Activated naive CD8-positive, alpha-beta T cell (primary cell): Measurements from ENCODE around the gene BABAM2.

Experiments used
- H3K27ac Mint-ChIP-seq: one replicate; pipeline ENCODE4 v1.8.0; 2021; ENCODE audit warnings: mixed read lengths
- H3K27me3 Mint-ChIP-seq: one replicate; pipeline ENCODE4 v1.8.0; 2021; ENCODE audit warnings: mixed read lengths
- H3K36me3 Mint-ChIP-seq: one replicate; pipeline ENCODE4 v1.8.0; 2021; ENCODE audit warnings: mixed read lengths
- H3K4me1 Mint-ChIP-seq: one replicate; pipeline ENCODE4 v1.8.0; 2021; ENCODE audit warnings: low read depth, mixed read lengths
- H3K4me3 Mint-ChIP-seq: one replicate; pipeline ENCODE4 v1.8.0; 2021; ENCODE audit warnings: mild to moderate bottlenecking, mixed read lengths
- H3K9me3 Mint-ChIP-seq: one replicate; pipeline ENCODE4 v1.8.0; 2021; ENCODE audit warnings: low read depth, mixed read lengths

Gene BABAM2

GRCh38 chr2:27914041-27914804, 23.7 kb downstream of the BABAM2 start:
- no peak overlapping the region for H3K4me3 Mint-ChIP-seq
- H3K4me1 Mint-ChIP-seq: peaks cover 15% of the 10 kb centered on the region
- H3K27ac Mint-ChIP-seq: peak overlapping the region; percentile 50
- H3K27me3 Mint-ChIP-seq: no peaks in the 10 kb centered on the region
- H3K9me3 Mint-ChIP-seq: no peaks in the 10 kb centered on the region
- H3K36me3 Mint-ChIP-seq: peaks cover 19% of the 10 kb centered on the region

DNA sequence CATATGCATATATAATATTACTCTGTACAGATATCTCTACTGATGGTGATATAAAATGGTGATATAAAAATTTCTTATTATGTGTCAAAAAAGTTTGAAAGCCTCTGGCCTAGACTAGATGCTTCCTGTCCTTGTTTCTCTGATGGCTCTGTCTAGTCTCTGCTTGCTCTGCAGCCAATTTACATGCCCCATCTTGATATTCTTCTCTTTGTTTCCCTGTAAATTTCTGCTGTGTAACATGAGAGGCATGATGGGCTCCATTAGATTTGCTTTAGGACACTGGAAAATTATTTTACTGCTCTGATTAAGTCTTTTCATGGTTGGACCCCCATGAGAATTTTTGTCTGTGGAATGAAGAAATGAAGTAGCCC, 24.3 kb downstream of the BABAM2 start:
- Mint-ChIP-seq H3K9me3 (no peaks in the 10 kb centered on the region), H3K27me3 (no peaks in the 10 kb centered on the region), H3K4me3 (no peak overlapping the region), H3K27ac (no peak overlapping the region), H3K4me1 (peaks cover 16% of the 10 kb centered on the region), H3K36me3 (peaks cover 14% of the 10 kb centered on the region)

DNA sequence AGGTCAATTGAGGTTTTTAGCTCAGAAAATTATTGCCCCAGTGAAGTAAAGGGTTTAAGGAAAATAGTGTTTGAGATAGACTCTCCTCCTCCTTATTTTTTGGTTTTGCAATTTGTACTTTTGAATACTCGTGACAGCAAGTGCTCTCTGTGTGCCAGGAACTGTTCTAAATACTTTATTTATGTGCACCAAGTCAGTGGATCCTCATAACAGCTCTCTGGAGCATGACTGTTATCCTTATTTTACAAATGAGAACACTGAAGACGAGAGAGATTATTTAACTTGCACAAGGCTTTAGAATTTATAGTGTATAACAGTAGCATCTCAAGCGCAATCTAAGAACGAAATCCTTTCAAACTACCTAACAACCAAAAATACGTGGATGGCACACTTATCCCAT, 24.7 kb downstream of the BABAM2 start:
- no peak overlapping the region for H3K4me3 Mint-ChIP-seq

DNA sequence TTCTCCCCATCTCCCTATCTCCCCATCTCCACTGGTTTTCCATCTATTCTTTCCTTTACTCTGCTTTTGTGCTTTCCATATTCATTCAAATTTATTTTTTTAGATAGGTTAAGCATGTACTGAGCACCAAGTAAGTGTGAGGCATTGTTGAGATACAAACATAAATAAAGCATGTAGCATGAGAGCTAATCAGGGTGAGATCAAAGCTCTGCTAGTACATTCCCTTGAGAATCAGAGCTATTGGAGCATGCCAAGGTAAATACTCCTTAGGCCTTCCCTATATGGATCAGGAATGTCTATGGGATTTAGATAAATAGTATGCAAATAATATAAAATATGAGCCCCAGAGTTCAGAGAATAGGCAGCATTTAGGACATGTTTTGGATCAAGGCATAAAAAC, 25.3 kb downstream of the BABAM2 start:
- Mint-ChIP-seq H3K4me1 (peaks cover 26% of the 10 kb centered on the region), H3K36me3 (peaks cover 14% of the 10 kb centered on the region), H3K9me3 (no peaks in the 10 kb centered on the region), H3K27me3 (no peaks in the 10 kb centered on the region), H3K4me3 (no peak overlapping the region), H3K27ac (no peak overlapping the region)

More for the DNA sequence above, 24.7 kb downstream of the BABAM2 start:
- H3K36me3 Mint-ChIP-seq: peaks cover 14% of the 10 kb centered on the region
- H3K27ac Mint-ChIP-seq: no peak overlapping the region
- no peaks in the 10 kb centered on the region for H3K27me3 Mint-ChIP-seq
- peaks cover 20% of the 10 kb centered on the region for H3K4me1 Mint-ChIP-seq
- no peaks in the 10 kb centered on the region for H3K9me3 Mint-ChIP-seq

DNA sequence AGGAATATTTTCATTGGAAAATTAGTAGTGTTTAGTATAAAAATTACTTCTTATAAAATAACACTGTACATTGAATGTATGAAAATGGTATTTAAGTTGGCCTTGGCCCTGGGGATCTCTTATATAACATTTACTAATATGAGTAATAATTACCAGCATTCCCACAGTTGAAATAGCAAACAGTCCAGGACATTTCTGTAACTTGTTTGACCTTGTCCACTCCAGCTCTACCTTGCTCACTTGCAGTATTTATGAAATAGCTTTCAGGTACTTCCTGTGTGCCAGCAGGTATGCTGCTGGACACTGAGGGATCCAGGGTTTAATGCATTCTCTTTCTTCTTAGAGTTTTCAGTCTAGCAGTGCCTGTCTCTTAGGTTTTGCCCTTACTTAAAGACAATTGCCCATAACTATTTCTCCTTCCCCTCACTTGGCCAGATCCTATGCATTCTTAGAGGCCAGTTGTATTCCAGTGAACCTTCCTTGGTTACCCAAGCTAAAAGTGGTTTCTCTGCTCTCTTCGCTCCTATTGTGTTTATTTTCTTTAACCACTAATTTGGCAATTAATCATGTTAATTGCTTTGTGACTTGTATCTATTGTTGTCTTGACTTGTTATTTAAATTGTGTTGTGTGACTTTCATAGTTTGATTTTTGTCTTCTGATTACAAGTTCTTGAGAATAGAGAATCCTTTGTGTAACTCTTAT, 25.9 kb downstream of the BABAM2 start:
- Mint-ChIP-seq H3K4me3 (no peak overlapping the region), H3K9me3 (no peaks in the 10 kb centered on the region), H3K36me3 (peaks cover 13% of the 10 kb centered on the region), H3K4me1 (peaks cover 24% of the 10 kb centered on the region), H3K27ac (no peak overlapping the region), H3K27me3 (no peaks in the 10 kb centered on the region)

- Mint-ChIP-seq H3K36me3 (peaks cover 3% of the 10 kb centered on the region), H3K4me1 (peaks cover 20% of the 10 kb centered on the region), H3K4me3 (peak overlapping the region; percentile 8), H3K9me3 (no peaks in the 10 kb centered on the region), H3K27me3 (no peaks in the 10 kb centered on the region), H3K27ac (peak overlapping the region; percentile 62)
Observed at GRCh38 chr2:27920148-27920885, 29.8 kb downstream of the BABAM2 start.

GRCh38 chr2:27921424-27921823, 30.9 kb downstream of the BABAM2 start:
- Mint-ChIP-seq H3K9me3 (no peaks in the 10 kb centered on the region), H3K4me1 (peaks cover 24% of the 10 kb centered on the region), H3K27me3 (no peaks in the 10 kb centered on the region), H3K27ac (no peak overlapping the region), H3K4me3 (no peak overlapping the region), H3K36me3 (peaks cover 8% of the 10 kb centered on the region)

DNA sequence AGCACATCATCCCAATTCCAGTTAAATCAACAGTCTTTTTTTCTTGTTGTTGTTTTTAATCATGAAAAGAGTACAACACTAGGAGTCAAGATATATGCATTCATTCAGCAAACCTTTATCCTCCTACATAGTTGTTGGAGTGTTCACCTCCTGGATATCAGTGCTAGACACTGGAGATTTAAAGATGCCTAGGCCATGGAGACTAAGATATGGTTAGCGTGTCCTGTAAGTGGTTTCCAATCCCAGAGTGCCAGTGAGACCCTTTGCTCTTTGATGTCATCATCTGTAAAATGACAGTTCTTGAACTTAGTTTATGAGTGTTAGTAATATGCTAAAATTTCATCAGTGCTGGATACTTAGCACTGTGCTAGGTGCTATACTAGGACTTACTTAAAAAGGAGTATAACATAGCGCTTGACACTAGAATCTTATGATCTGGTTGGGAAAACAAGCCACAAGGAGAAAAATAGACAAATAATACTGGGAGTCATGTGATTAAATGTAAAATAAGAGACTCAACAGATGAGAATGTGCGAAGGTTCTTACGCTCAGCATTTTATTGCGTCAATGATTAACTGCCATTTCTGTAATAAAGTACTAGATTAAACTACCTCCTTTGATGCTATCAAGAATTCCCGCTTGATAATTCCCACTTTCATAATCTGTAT, 31.5 kb downstream of the BABAM2 start:
- Mint-ChIP-seq H3K27ac (no peak overlapping the region), H3K27me3 (no peaks in the 10 kb centered on the region), H3K4me3 (no peak overlapping the region), H3K9me3 (no peaks in the 10 kb centered on the region), H3K4me1 (peaks cover 25% of the 10 kb centered on the region), H3K36me3 (peaks cover 9% of the 10 kb centered on the region)

DNA sequence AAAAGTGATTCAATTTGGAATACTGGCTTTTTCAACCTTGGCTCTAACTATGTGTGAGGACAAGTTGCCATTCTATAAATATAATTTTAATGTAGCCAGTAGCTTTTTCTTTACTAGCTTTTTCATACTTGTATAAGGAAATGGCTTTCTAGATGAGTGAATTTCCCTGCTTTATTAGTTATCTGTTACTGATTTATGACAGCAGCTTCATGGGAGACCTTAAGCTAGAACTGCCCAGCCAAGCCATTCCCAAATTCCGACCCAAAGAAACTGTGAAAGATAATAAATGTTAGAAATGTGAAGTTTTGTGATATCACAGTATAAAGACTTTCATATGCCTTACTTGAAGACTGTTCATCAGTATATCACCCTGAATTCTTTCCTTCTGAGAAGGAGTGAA, 32.3 kb downstream of the BABAM2 start:
- peaks cover 25% of the 10 kb centered on the region for H3K4me1 Mint-ChIP-seq
- no peak overlapping the region for H3K27ac Mint-ChIP-seq
- H3K27me3 Mint-ChIP-seq: no peaks in the 10 kb centered on the region
- H3K36me3 Mint-ChIP-seq: peaks cover 13% of the 10 kb centered on the region
- H3K9me3 Mint-ChIP-seq: no peaks in the 10 kb centered on the region
- H3K4me3 Mint-ChIP-seq: no peak overlapping the region

GRCh38 chr2:27925766-27926472, 35.4 kb downstream of the BABAM2 start:
- no peak overlapping the region for H3K27ac Mint-ChIP-seq
- H3K9me3 Mint-ChIP-seq: no peaks in the 10 kb centered on the region
- peaks cover 9% of the 10 kb centered on the region for H3K4me1 Mint-ChIP-seq
- peaks cover 23% of the 10 kb centered on the region for H3K36me3 Mint-ChIP-seq
- H3K4me3 Mint-ChIP-seq: no peak overlapping the region
- no peaks in the 10 kb centered on the region for H3K27me3 Mint-ChIP-seq

DNA sequence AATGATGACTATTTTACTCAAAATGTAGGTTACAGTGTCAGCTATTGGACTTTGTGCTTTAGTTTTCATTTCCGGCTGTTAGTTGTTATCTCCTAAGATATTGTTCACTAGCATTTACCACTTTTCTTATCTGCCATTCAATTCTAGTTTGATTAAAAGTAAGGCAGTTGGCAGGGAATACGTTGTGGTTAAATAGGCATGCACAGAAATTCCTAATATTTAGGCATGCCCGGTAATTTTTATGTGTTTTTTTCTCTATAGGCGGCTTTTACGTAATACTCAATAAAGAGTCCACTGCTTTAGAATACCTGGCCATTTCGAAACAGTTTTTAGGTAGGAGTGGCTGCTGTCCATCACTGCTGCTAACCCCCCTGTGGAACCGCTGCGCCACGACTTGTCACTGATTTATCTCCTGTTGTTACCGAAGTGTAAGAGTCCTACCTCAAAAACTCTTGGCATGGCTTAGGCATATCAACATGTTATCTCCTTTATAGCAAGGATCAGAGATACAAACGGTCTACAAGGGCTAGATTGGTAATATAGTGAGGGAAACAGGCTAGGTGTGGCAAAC, 39.5 kb downstream of the BABAM2 start:
- Mint-ChIP-seq H3K36me3 (peaks cover 32% of the 10 kb centered on the region), H3K4me3 (no peak overlapping the region), H3K27me3 (no peaks in the 10 kb centered on the region), H3K27ac (no peak overlapping the region), H3K4me1 (peaks cover 5% of the 10 kb centered on the region), H3K9me3 (no peaks in the 10 kb centered on the region)

- H3K27ac Mint-ChIP-seq: no peak overlapping the region
- peaks cover 29% of the 10 kb centered on the region for H3K36me3 Mint-ChIP-seq
- H3K9me3 Mint-ChIP-seq: no peaks in the 10 kb centered on the region
Observed at GRCh38 chr2:27931361-27931950, 40.9 kb downstream of the BABAM2 start.

GRCh38 chr2:27932396-27932795, 41.9 kb downstream of the BABAM2 start:
- H3K36me3 Mint-ChIP-seq: peaks cover 26% of the 10 kb centered on the region
- no peak overlapping the region for H3K27ac Mint-ChIP-seq
- H3K27me3 Mint-ChIP-seq: no peaks in the 10 kb centered on the region
- no peak overlapping the region for H3K4me3 Mint-ChIP-seq
- no peaks in the 10 kb centered on the region for H3K9me3 Mint-ChIP-seq
- peaks cover 5% of the 10 kb centered on the region for H3K4me1 Mint-ChIP-seq

More at GRCh38 chr2:27931361-27931950, 40.9 kb downstream of the BABAM2 start:
- H3K4me3 Mint-ChIP-seq: no peak overlapping the region
- H3K27me3 Mint-ChIP-seq: no peaks in the 10 kb centered on the region
- peaks cover under 1% of the 10 kb centered on the region for H3K4me1 Mint-ChIP-seq

DNA sequence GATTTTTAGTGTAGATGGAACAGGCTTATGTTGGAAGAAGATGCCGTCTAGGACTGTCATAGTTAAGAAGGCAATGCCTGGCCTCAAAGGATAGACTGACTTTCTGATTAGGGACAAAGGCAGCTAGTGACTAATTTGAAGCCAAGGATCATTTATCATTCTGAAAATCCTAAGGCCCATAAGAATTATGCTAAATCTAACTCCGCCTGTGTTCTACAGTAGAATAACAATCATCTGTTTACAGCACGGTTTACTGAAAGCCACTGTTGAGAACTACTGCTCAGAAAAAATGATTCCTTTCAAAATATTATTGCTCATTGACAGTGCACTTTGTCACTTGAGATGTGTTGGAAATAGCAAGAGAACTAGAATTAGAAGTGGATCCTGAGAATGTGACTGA, 44.5 kb downstream of the BABAM2 start:
- Mint-ChIP-seq H3K36me3 (peaks cover 20% of the 10 kb centered on the region), H3K4me1 (peaks cover 12% of the 10 kb centered on the region), H3K9me3 (no peaks in the 10 kb centered on the region), H3K27me3 (no peaks in the 10 kb centered on the region), H3K4me3 (no peak overlapping the region), H3K27ac (no peak overlapping the region)
